ENCODE measurements around the gene CDH19. TPM values are rescaled to one million over a fixed set of nuclear protein-coding genes. Genes with fewer than 3 reads are reported as not detected.

CDH19 gene
- total RNA-seq, 4 donors from 2014 or later, result 0.85 to 3.8 (median 1.9) TPM

- TF ChIP-seq CTCF (IDR thresholded peaks at IDR 0.05; ENCODE audit: low read depth), result no peak
These were observed 50.1 kb downstream of the CDH19 start for GRCh38 chr18:66553824-66554223.

GRCh38 chr18:66550366-66550765 lies 53.5 kb downstream of the CDH19 start:
- no peak for TF ChIP-seq CTCF (IDR thresholded peaks at IDR 0.05; ENCODE audit: low read depth)

- TF ChIP-seq CTCF (IDR thresholded peaks at IDR 0.05; ENCODE audit: low read depth), result no peak
These were observed 55.1 kb downstream of the CDH19 start for GRCh38 chr18:66548747-66549146.

- TF ChIP-seq CTCF (IDR thresholded peaks at IDR 0.05; ENCODE audit: low read depth), result no peak
These were observed 69.8 kb downstream of the CDH19 start for GRCh38 chr18:66534110-66534509.

GRCh38 chr18:66533693-66534092 lies 70.2 kb downstream of the CDH19 start:
- TF ChIP-seq CTCF (IDR thresholded peaks at IDR 0.05; ENCODE audit: low read depth), result no peak

- TF ChIP-seq CTCF (IDR thresholded peaks at IDR 0.05; ENCODE audit: low read depth), result no peak
These were observed 80.5 kb downstream of the CDH19 start for GRCh38 chr18:66523219-66523991.

GRCh38 chr18:66513996-66514395 lies 89.9 kb downstream of the CDH19 start:
- TF ChIP-seq CTCF (IDR thresholded peaks at IDR 0.05; ENCODE audit: low read depth), result no peak

All from subcutaneous adipose tissue (tissue), 4 donors.